Right lobe of liver (tissue), 4 donors: ENCODE data around the gene KRTAP1-1.
"Not testable (repeated sequence)": the region's sequence is repeated elsewhere in the genome, so short reads cannot be mapped to it uniquely, and the experiment has no call there.

Experiments used
- POLR2A ChIP-seq: fragments of 450-650 bp; IDR thresholded peaks from one replicate; pipeline ENCODE4 v1.6.1; 2017; ENCODE audit warnings: antibody characterized with exemption, mild to moderate bottlenecking
- TF ChIP-seq, protein P1 (sequence below), 4 donors: fragments of 200-600 bp in 3 of 4; fragments of 450-650 bp in 1 of 4; IDR thresholded peaks; one replicate each; pipeline versions ENCODE4 v1.5.1 to v1.8.0; 2016 to 2022; ENCODE audit warnings: antibody characterized with exemption in 4 of 4, mild to moderate bottlenecking in 2 of 4
- donor health status: DM: no; HTN: no; CAD: no.
- donor health status: DM: no; HTN: no; CAD: no.
- donor health status: DM: no; HTN: yes; CAD: no.

DNA sequence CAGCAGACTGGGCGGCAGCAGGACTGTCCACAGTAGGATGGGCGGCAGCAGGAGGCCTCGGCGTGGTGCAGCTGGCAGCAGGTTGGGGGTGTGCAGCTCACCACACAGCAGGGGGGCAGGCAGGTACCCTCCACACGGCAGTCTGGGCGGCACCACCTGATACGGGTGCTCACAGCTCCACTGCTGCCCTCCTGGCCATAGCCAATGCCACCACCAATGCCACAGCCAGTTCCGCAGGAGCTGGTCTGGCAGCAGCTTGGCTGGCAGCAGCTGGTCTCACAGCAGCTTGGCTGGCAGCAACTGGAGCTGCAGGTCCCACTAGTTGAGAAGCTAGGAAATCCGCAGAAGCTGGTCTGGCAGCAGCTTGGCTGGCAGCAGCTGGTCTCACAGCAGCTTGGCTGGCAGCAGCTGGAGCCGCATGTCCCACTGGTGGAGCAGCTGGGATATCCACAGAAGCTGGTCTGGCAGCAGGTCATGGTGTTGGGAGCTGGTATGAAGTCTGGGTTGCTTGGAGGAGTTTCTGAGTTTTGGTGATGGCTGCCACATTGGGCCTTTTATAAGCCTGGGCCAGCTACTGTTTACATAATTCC, 6.8 kb downstream of the KRTAP1-1 start, which contains the start of gene KRTAP1-3:
- TF ChIP-seq, protein P1, sequence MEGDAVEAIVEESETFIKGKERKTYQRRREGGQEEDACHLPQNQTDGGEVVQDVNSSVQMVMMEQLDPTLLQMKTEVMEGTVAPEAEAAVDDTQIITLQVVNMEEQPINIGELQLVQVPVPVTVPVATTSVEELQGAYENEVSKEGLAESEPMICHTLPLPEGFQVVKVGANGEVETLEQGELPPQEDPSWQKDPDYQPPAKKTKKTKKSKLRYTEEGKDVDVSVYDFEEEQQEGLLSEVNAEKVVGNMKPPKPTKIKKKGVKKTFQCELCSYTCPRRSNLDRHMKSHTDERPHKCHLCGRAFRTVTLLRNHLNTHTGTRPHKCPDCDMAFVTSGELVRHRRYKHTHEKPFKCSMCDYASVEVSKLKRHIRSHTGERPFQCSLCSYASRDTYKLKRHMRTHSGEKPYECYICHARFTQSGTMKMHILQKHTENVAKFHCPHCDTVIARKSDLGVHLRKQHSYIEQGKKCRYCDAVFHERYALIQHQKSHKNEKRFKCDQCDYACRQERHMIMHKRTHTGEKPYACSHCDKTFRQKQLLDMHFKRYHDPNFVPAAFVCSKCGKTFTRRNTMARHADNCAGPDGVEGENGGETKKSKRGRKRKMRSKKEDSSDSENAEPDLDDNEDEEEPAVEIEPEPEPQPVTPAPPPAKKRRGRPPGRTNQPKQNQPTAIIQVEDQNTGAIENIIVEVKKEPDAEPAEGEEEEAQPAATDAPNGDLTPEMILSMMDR (IDR thresholded peaks at IDR 0.05): not testable (repeated sequence)
- TF ChIP-seq POLR2A: not testable (repeated sequence)
